ENCODE data around the gene PDE4B. TPM values are rescaled to one million over a fixed set of nuclear protein-coding genes. Genes with fewer than 3 reads are reported as not detected.

Gene PDE4B
- polyA plus RNA-seq, 1 donor from 2014 or later, result 135 TPM

GRCh38 chr1:65952696-65953095 is 160.0 kb downstream of the PDE4B start:
- Histone ChIP-seq H3K79me2 (replicated peaks; ENCODE audit: insufficient read depth, low read length) (no peaks in the 10 kb centered on the region), H3F3A (ENCODE audit: insufficient read depth, low read length, poor library complexity, severe bottlenecking) (no peaks in the 10 kb centered on the region), H2AFZ (ENCODE audit: low read depth, low read length) (no peak overlapping the region), H3K27ac (ENCODE audit: low read length) (no peak overlapping the region), H3K36me3 (ENCODE audit: insufficient read depth, low read length) (no peaks in the 10 kb centered on the region), H3K27me3 (ENCODE audit: insufficient read depth, low read depth, low read length) (no peaks in the 10 kb centered on the region), H3K4me3 (ENCODE audit: low read length) (no peak overlapping the region), H3K4me2 (ENCODE audit: low read length) (no peak overlapping the region), H3K9me2 (ENCODE audit: insufficient read depth, low read length) (no peaks in the 10 kb centered on the region), H3K9ac (ENCODE audit: low read length) (no peak overlapping the region), H3K9me3 (ENCODE audit: low read length) (no peaks in the 10 kb centered on the region), H4K20me1 (ENCODE audit: insufficient read depth) (no peaks in the 10 kb centered on the region)
- TF ChIP-seq EZH2 (IDR thresholded peaks at IDR 0.05; ENCODE audit: borderline replicate concordance, insufficient read depth, low read length, poor library complexity, severe bottlenecking), result no peak

GRCh38 chr1:65953170-65953569 is 160.5 kb downstream of the PDE4B start:
- H3K4me2 ChIP-seq (ENCODE audit: low read length), result no peak overlapping the region
- TF ChIP-seq SMC3 (conservative IDR thresholded peaks at IDR 0.05; ENCODE audit: poor library complexity) (no peak), EP300 (conservative IDR thresholded peaks at IDR 0.05; ENCODE audit: poor library complexity, severe bottlenecking) (no peak), MXI1 (conservative IDR thresholded peaks at IDR 0.05; ENCODE audit: poor library complexity, severe bottlenecking) (no peak), TAF1 (IDR thresholded peaks at IDR 0.05; ENCODE audit: low read depth) (no peak), REST (IDR thresholded peaks at IDR 0.05; ENCODE audit: borderline replicate concordance) (no peak), EZH2 (IDR thresholded peaks at IDR 0.05; ENCODE audit: borderline replicate concordance, insufficient read depth, low read length, poor library complexity, severe bottlenecking) (no peak), RAD21 (conservative IDR thresholded peaks at IDR 0.05) (no peak), CTCF (IDR thresholded peaks at IDR 0.05; ENCODE audit: poor library complexity, severe bottlenecking) (no peak), POLR2AphosphoS5 (IDR thresholded peaks at IDR 0.05) (no peak)
- H2AFZ ChIP-seq (ENCODE audit: low read depth, low read length), result no peak overlapping the region
- no peaks in the 10 kb centered on the region for H3K27me3 ChIP-seq (ENCODE audit: insufficient read depth, low read depth, low read length)
- no peaks in the 10 kb centered on the region for H3K36me3 ChIP-seq (ENCODE audit: insufficient read depth, low read length)
- H4K20me1 ChIP-seq (ENCODE audit: insufficient read depth), result no peaks in the 10 kb centered on the region
- H3K4me3 ChIP-seq (ENCODE audit: low read length), result no peak overlapping the region
- H3K27ac ChIP-seq (ENCODE audit: low read length), result no peak overlapping the region
- no peaks in the 10 kb centered on the region for H3F3A ChIP-seq (ENCODE audit: insufficient read depth, low read length, poor library complexity, severe bottlenecking)
- H3K9me3 ChIP-seq (ENCODE audit: low read length), result no peaks in the 10 kb centered on the region
- H3K79me2 ChIP-seq (replicated peaks; ENCODE audit: insufficient read depth, low read length), result no peaks in the 10 kb centered on the region
- H3K9me2 ChIP-seq (ENCODE audit: insufficient read depth, low read length), result no peaks in the 10 kb centered on the region
- no peak overlapping the region for H3K9ac ChIP-seq (ENCODE audit: low read length)

- Histone ChIP-seq H3K9me2 (ENCODE audit: insufficient read depth, low read length) (no peaks in the 10 kb centered on the region), H3F3A (ENCODE audit: insufficient read depth, low read length, poor library complexity, severe bottlenecking) (no peaks in the 10 kb centered on the region), H3K4me3 (ENCODE audit: low read length) (no peak overlapping the region), H3K79me2 (replicated peaks; ENCODE audit: insufficient read depth, low read length) (no peaks in the 10 kb centered on the region), H3K9ac (ENCODE audit: low read length) (no peak overlapping the region), H3K27ac (ENCODE audit: low read length) (no peak overlapping the region), H3K9me3 (ENCODE audit: low read length) (no peaks in the 10 kb centered on the region), H3K36me3 (ENCODE audit: insufficient read depth, low read length) (no peaks in the 10 kb centered on the region), H3K27me3 (ENCODE audit: insufficient read depth, low read depth, low read length) (no peaks in the 10 kb centered on the region), H3K4me2 (ENCODE audit: low read length) (no peak overlapping the region), H2AFZ (ENCODE audit: low read depth, low read length) (no peak overlapping the region), H4K20me1 (ENCODE audit: insufficient read depth) (no peaks in the 10 kb centered on the region)
- TF ChIP-seq TAF1 (IDR thresholded peaks at IDR 0.05; ENCODE audit: low read depth) (no peak), EP300 (conservative IDR thresholded peaks at IDR 0.05; ENCODE audit: poor library complexity, severe bottlenecking) (no peak), EZH2 (IDR thresholded peaks at IDR 0.05; ENCODE audit: borderline replicate concordance, insufficient read depth, low read length, poor library complexity, severe bottlenecking) (no peak), CTCF (IDR thresholded peaks at IDR 0.05; ENCODE audit: poor library complexity, severe bottlenecking) (no peak), MXI1 (conservative IDR thresholded peaks at IDR 0.05; ENCODE audit: poor library complexity, severe bottlenecking) (no peak)
Measured at GRCh38 chr1:65955071-65955470, 162.4 kb downstream of the PDE4B start.

Measured in neural cell (in vitro differentiated cells).